ENCODE data around the gene PIP4K2B. TPM values are rescaled to one million over a fixed set of nuclear protein-coding genes. Genes with fewer than 3 reads are reported as not detected.

Gene PIP4K2B
- total and polyA plus RNA-seq, 8 donors: 39.8 to 94.3 (median 87.0) TPM

- Histone ChIP-seq H3K27ac (peak overlapping the region; percentile 88 to 90), H3K4me3 (peak overlapping the region; percentile 89 to 97), H3K9me3 (no peaks in the 10 kb centered on the region), H3K36me3 (peaks cover 0 to 4% of the 10 kb centered on the region in 2 donors), H3K27me3 (peaks cover 0 to 69% of the 10 kb centered on the region in 2 donors), H3K4me1 (peaks cover 16 to 78% of the 10 kb centered on the region in 2 donors)
- DNase-seq (peak in 1 of 4 donors; percentile 82), ATAC-seq (no peak)
- intact Hi-C loops (cut with DNase I): no loop called here
- TF ChIP-seq, protein P1, sequence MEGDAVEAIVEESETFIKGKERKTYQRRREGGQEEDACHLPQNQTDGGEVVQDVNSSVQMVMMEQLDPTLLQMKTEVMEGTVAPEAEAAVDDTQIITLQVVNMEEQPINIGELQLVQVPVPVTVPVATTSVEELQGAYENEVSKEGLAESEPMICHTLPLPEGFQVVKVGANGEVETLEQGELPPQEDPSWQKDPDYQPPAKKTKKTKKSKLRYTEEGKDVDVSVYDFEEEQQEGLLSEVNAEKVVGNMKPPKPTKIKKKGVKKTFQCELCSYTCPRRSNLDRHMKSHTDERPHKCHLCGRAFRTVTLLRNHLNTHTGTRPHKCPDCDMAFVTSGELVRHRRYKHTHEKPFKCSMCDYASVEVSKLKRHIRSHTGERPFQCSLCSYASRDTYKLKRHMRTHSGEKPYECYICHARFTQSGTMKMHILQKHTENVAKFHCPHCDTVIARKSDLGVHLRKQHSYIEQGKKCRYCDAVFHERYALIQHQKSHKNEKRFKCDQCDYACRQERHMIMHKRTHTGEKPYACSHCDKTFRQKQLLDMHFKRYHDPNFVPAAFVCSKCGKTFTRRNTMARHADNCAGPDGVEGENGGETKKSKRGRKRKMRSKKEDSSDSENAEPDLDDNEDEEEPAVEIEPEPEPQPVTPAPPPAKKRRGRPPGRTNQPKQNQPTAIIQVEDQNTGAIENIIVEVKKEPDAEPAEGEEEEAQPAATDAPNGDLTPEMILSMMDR (IDR thresholded peaks at IDR 0.05): no peak
Observed at GRCh38 chr17:38748892-38749222, 50.5 kb downstream of the PIP4K2B start.

- no peaks in the 10 kb centered on the region for H3K36me3 ChIP-seq
- intact Hi-C loops (cut with DNase I): no loop called here
- peaks cover 11 to 78% of the 10 kb centered on the region in 2 donors for H3K4me1 ChIP-seq
- peak within 1 kb of the TSS; percentile 89 to 97 for H3K4me3 ChIP-seq
- H3K27ac ChIP-seq: peak within 1 kb of the TSS; percentile 88 to 90
- TF ChIP-seq, protein P1 (IDR thresholded peaks at IDR 0.05): no peak
- peaks cover 0 to 69% of the 10 kb centered on the region in 2 donors for H3K27me3 ChIP-seq
- DNase-seq (peak; percentile 88 to 95 (median 90)), ATAC-seq (peak; percentile 23)
- no peaks in the 10 kb centered on the region for H3K9me3 ChIP-seq
Observed at GRCh38 chr17:38748149-38748891, 51.0 kb downstream of the PIP4K2B start, which contains the start of gene PCGF2. PCGF2 (minus strand) TSS chr17:38748336; CDS start chr17:38740402, 7,934 bp downstream.

GRCh38 chr17:38747463-38748148 lies 51.8 kb downstream of the PIP4K2B start:
- Histone ChIP-seq H3K4me3 (peak overlapping the region; percentile 89 to 97), H3K4me1 (peaks cover 14 to 82% of the 10 kb centered on the region in 2 donors), H3K27ac (peak overlapping the region; percentile 71 to 79), H3K27me3 (peaks cover 0 to 69% of the 10 kb centered on the region in 2 donors), H3K36me3 (no peaks in the 10 kb centered on the region), H3K9me3 (no peaks in the 10 kb centered on the region)
- ATAC-seq: no peak
- peak in 3 of 4 donors; percentile 53 to 86 (median 76) for DNase-seq
- intact Hi-C loops (cut with DNase I): no loop called here
- TF ChIP-seq, protein P1 (IDR thresholded peaks at IDR 0.05): no peak

GRCh38 chr17:38746849-38747462 lies 52.4 kb downstream of the PIP4K2B start:
- Histone ChIP-seq H3K4me3 (peak overlapping the region; percentile 89 to 97), H3K27me3 (peaks cover 0 to 69% of the 10 kb centered on the region in 2 donors), H3K27ac (peak overlapping the region; percentile 71 to 79), H3K4me1 (peaks cover 19 to 89% of the 10 kb centered on the region in 2 donors), H3K36me3 (no peaks in the 10 kb centered on the region), H3K9me3 (no peaks in the 10 kb centered on the region)
- DNase-seq (no peak), ATAC-seq (no peak)
- TF ChIP-seq, protein P1 (IDR thresholded peaks at IDR 0.05): no peak
- intact Hi-C loops (cut with DNase I): no loop called here
